ENCODE results near the gene KLF8. TPM values are rescaled to one million over a fixed set of nuclear protein-coding genes. Genes with fewer than 3 reads are reported as not detected.

KLF8 gene
- polyA plus RNA-seq, 1 donor from 2014 or later = 4.1 TPM

DNA sequence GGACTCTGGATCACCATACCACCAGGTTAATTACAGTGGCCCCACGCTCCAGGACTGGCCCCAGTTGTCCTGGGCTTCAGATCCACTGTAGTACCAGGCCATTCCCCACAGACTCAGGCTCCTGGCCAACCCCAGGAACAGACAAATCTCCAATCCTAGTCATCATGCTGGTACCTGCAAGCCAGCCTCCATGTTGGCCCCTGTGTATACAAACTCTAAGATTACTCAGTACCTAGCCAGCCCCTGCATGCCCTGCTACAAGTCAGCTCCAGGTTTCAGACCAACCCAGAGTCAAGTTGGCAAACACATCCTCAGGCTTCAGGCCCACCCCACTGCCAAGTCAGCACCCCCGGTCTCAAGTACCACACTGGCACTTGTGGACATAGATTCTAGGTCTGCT, 85.9 kb downstream of the KLF8 start:
- no peak for TF ChIP-seq TAF1 (IDR thresholded peaks at IDR 0.05; ENCODE audit: low read depth)
- TF ChIP-seq EZH2 (IDR thresholded peaks at IDR 0.05; ENCODE audit: borderline replicate concordance, insufficient read depth, low read length, poor library complexity, severe bottlenecking) = no peak
- TF ChIP-seq SMC3 (conservative IDR thresholded peaks at IDR 0.05; ENCODE audit: poor library complexity) = no peak
- TF ChIP-seq RAD21 (conservative IDR thresholded peaks at IDR 0.05) = no peak
- TF ChIP-seq, protein P1, sequence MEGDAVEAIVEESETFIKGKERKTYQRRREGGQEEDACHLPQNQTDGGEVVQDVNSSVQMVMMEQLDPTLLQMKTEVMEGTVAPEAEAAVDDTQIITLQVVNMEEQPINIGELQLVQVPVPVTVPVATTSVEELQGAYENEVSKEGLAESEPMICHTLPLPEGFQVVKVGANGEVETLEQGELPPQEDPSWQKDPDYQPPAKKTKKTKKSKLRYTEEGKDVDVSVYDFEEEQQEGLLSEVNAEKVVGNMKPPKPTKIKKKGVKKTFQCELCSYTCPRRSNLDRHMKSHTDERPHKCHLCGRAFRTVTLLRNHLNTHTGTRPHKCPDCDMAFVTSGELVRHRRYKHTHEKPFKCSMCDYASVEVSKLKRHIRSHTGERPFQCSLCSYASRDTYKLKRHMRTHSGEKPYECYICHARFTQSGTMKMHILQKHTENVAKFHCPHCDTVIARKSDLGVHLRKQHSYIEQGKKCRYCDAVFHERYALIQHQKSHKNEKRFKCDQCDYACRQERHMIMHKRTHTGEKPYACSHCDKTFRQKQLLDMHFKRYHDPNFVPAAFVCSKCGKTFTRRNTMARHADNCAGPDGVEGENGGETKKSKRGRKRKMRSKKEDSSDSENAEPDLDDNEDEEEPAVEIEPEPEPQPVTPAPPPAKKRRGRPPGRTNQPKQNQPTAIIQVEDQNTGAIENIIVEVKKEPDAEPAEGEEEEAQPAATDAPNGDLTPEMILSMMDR (IDR thresholded peaks at IDR 0.05; ENCODE audit: poor library complexity, severe bottlenecking) = no peak
- TF ChIP-seq REST (IDR thresholded peaks at IDR 0.05; ENCODE audit: borderline replicate concordance) = no peak
- no peak for TF ChIP-seq MXI1 (conservative IDR thresholded peaks at IDR 0.05; ENCODE audit: poor library complexity, severe bottlenecking)
- TF ChIP-seq POLR2AphosphoS5 (IDR thresholded peaks at IDR 0.05) = no peak
- TF ChIP-seq EP300 (conservative IDR thresholded peaks at IDR 0.05; ENCODE audit: poor library complexity, severe bottlenecking) = no peak
- Histone ChIP-seq H3F3A (ENCODE audit: insufficient read depth, low read length, poor library complexity, severe bottlenecking) (no peaks in the 10 kb centered on the region), H3K4me3 (ENCODE audit: low read length) (no peak overlapping the region), H3K9ac (ENCODE audit: low read length) (no peak overlapping the region), H3K4me2 (ENCODE audit: low read length) (no peak overlapping the region), H3K9me3 (ENCODE audit: low read length) (no peaks in the 10 kb centered on the region), H3K9me2 (ENCODE audit: insufficient read depth, low read length) (no peaks in the 10 kb centered on the region), H3K36me3 (ENCODE audit: insufficient read depth, low read length) (no peaks in the 10 kb centered on the region), H3K27me3 (ENCODE audit: insufficient read depth, low read depth, low read length) (no peaks in the 10 kb centered on the region), H3K27ac (ENCODE audit: low read length) (no peak overlapping the region), H2AFZ (ENCODE audit: low read depth, low read length) (no peak overlapping the region), H3K79me2 (replicated peaks; ENCODE audit: insufficient read depth, low read length) (no peaks in the 10 kb centered on the region), H4K20me1 (ENCODE audit: insufficient read depth) (no peaks in the 10 kb centered on the region)

- H3K4me3 ChIP-seq (ENCODE audit: low read length) = no peak overlapping the region
- no peaks in the 10 kb centered on the region for H3K79me2 ChIP-seq (replicated peaks; ENCODE audit: insufficient read depth, low read length)
- no peaks in the 10 kb centered on the region for H3K9me2 ChIP-seq (ENCODE audit: insufficient read depth, low read length)
- no peak overlapping the region for H2AFZ ChIP-seq (ENCODE audit: low read depth, low read length)
- TF ChIP-seq TAF1 (IDR thresholded peaks at IDR 0.05; ENCODE audit: low read depth) (no peak), EZH2 (IDR thresholded peaks at IDR 0.05; ENCODE audit: borderline replicate concordance, insufficient read depth, low read length, poor library complexity, severe bottlenecking) (no peak), MXI1 (conservative IDR thresholded peaks at IDR 0.05; ENCODE audit: poor library complexity, severe bottlenecking) (no peak), EP300 (conservative IDR thresholded peaks at IDR 0.05; ENCODE audit: poor library complexity, severe bottlenecking) (no peak), POLR2AphosphoS5 (IDR thresholded peaks at IDR 0.05) (no peak), REST (IDR thresholded peaks at IDR 0.05; ENCODE audit: borderline replicate concordance) (no peak), RAD21 (conservative IDR thresholded peaks at IDR 0.05) (no peak), SMC3 (conservative IDR thresholded peaks at IDR 0.05; ENCODE audit: poor library complexity) (no peak)
- TF ChIP-seq, protein P1 (IDR thresholded peaks at IDR 0.05; ENCODE audit: poor library complexity, severe bottlenecking) = no peak
- H4K20me1 ChIP-seq (ENCODE audit: insufficient read depth) = no peaks in the 10 kb centered on the region
- H3K36me3 ChIP-seq (ENCODE audit: insufficient read depth, low read length) = no peaks in the 10 kb centered on the region
- H3K9ac ChIP-seq (ENCODE audit: low read length) = no peak overlapping the region
- no peaks in the 10 kb centered on the region for H3K27me3 ChIP-seq (ENCODE audit: insufficient read depth, low read depth, low read length)
- no peak overlapping the region for H3K27ac ChIP-seq (ENCODE audit: low read length)
- no peaks in the 10 kb centered on the region for H3K9me3 ChIP-seq (ENCODE audit: low read length)
- H3K4me2 ChIP-seq (ENCODE audit: low read length) = no peak overlapping the region
- no peaks in the 10 kb centered on the region for H3F3A ChIP-seq (ENCODE audit: insufficient read depth, low read length, poor library complexity, severe bottlenecking)
Measured at GRCh38 chrX:56319165-56319564, 87.0 kb downstream of the KLF8 start.

Data from neural cell (in vitro differentiated cells).